GM10847 (cell line): ENCODE results near the gene CNOT2.

Experiments
- POLR2A ChIP-seq: IDR thresholded peaks from 2 replicates; pipeline ENCODE4 v1.6.1; 2011; ENCODE audit not compliant: insufficient read length; ENCODE audit errors: extremely low read depth

The CNOT2 gene

DNA sequence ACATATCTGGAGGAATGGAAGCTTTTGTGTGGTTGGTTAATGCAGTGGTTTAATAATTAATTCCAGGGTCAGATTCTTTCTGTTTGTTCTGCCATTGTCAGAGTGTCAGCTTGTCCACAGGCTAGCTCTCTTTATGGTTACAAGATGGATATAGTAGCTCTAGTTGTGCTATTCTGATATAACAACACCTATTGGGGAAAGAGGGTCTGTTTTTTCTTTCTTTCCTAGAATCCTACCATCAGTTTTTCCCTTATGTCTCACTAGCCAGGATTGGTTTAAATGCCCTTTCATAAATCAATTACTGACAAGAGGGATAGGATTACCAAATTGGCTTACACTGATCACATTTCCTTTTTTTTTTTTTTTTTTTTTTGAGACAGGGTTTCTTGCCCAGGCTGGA is 27.8 kb downstream of the CNOT2 start:
- no peak for TF ChIP-seq POLR2A

DNA sequence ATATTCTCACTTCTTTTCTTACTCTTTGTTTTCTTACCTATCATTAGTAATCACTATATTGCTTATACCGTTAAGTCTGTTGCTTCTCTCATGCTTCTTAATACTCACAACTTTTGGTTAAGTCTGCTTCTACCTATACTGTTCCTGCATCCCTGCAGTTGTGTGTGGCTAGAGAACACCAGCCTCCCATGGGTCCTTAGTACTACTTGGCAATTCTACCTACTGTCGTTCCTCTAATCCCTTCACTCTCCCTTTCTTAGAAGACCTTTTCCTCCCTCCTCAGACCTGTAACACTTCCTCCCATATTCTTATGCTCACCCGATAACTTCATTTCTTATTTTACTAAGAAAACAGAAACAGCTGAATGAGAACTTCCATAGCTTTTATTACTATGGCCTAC is 29.3 kb downstream of the CNOT2 start:
- TF ChIP-seq POLR2A = no peak

DNA sequence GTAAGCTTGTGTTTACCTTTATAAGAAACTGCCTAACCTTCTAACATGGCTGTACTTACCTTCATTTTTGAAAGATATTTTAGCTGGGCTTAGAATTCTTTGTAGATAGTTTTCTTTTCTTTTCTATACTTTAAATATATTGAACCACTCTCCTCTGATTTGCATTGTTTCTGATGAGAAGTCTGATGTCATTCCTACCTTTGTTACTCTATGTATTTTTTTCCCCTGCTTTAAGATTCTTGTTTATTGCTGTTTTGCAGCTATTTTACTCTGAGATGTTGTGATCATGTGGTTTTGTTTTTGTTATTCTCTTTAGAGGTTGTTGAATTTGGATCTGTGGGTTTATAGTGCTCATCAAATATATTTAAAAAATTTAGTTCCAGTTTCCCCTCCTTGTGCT is 31.8 kb downstream of the CNOT2 start:
- TF ChIP-seq POLR2A = no peak

DNA sequence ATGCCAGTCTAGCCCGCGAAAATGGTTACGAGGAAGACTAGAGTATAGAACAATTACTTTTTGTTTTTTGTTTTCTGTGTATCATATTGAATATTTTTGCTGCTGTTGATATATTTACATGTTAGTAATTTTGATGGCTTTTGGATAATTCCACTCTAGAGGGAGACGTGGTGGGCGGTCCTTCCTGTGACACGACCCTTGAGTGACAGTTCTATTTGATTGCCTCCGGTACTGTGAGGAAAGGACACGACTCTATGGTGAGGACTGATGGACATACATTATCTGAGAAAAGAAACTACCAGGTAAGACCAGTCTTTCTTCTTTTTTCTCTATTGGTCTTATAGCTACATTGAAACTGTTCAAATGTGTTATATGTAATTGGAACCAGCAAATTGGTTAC is 34.7 kb downstream of the CNOT2 start:
- no peak for TF ChIP-seq POLR2A

DNA sequence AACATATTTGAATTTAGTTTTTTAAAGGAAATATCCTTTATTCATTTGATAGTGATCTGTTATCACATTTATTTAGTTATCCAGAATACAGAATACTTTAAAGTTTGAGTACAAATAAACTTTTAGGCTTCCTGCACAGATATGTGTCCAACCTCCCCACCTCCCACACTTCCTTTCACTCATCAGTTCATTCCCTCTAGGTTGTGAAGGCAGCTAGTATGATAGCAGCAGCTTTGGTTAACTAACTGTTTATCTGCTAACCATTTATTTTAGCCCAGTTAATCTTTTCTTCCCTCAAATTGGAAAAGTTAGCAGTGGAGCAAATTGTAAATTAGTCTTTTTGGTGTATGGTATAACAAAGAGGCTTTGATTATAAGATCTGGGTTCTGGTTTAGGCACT is 35.7 kb downstream of the CNOT2 start:
- TF ChIP-seq POLR2A = no peak

DNA sequence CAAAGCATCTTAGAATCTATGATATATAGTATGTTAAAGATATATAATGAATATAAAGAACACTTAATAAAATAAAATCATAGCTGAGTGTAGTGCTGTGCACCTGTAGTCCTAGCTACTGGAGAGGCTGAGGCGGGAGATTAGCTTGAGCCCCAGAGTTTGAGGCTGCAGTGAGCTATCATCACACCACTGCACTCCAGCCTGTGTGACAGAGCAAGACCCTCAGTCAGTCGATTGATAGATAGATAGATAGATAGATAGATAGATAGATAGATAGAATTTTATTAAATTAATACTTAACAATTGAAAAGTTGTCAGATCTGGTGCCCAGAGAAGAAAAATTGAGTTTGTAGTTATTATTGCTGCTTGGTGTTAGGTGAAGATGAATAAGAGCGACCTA is 40.0 kb downstream of the CNOT2 start:
- no peak for TF ChIP-seq POLR2A

DNA sequence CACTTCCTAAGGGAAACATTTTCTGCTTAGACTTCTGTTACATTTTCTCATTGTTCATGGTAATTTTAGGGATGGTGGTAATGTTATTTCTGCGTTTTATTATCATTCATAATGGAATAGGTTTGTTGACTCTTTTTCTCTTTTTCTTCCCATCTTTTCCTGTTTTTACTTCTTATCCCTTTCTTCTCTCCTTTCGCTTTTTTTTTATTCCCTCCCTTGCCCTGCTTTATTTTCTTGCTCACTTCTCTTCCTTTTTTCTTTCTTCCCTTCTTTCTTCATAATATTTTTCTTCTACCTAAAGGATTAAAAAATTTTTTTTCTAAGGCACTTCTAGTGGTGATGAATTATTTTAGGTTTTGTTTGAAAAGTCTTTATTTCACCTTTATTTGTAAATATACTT is 45.6 kb downstream of the CNOT2 start:
- no peak for TF ChIP-seq POLR2A

DNA sequence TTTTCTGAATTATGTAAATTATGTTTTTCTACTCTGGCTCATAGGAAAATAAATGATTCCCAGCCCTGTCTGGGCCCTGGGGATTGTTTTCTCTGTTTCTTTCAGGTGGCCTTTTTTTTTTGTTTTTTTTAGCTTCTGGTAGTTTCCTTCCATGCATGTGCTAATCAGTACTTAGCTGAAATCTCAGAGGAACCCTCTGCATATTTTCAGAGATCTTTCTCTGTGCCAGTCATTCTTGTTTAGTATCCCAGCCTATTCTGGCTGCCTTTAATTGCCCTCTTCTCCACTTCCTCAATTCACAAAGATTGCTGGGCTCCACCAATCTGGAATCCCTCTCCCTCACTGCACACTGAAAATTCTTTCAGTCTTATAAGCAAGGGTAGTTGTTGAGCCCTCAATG is 46.9 kb downstream of the CNOT2 start:
- TF ChIP-seq POLR2A = no peak

DNA sequence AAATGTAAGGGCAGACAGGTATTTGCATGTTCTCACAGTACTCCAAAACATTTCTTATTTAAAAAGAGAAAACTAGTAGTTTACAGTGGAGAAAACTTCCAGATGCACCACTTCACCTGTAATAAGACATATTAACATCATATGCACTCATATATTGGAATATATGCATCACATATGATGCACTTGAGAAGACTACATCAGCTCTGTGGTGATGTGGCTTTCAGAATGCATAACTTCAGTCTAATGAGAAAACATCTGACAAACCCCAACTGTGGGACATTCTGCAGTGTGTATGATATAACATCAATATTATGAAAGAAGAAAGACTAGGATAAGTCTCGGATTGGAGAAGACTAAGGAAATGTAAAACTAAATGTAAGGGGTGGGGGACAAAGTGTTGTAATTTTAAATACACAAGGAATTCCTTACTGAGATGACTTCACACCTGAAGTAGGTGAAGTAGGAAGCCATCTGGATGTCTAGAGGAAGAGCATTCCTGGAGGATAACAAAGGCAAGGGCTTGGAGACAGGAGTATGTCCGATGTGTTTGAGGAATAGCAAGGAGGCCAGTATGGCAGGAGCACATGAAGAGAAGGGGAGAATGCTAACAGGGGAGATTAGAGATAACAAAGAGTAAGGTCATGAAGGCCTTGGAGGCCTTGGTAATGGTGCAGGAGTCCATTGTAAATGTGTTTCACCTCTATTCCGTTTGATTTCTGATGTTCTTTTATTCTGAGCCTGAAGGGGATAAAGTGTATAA is 49.0 kb downstream of the CNOT2 start:
- no peak for TF ChIP-seq POLR2A

DNA sequence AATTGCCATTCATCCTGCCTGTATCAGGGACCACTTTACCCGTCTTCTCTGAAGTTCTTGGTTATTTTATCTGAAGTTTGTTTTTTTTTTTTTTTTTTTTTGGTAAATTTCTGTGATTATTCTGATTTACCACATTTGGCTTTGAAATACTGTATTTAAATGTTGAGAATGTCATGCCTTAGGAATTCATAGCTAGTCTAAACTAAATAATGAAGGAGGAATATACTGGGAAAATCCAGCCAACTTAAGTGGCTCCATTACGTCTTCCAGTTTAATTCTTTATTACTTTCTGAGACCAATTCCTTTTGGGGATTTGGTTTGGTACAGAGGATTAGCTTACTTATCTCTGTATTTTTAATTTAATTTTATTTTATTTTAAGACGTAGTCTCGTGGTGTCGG is 62.6 kb downstream of the CNOT2 start:
- no peak for TF ChIP-seq POLR2A

DNA sequence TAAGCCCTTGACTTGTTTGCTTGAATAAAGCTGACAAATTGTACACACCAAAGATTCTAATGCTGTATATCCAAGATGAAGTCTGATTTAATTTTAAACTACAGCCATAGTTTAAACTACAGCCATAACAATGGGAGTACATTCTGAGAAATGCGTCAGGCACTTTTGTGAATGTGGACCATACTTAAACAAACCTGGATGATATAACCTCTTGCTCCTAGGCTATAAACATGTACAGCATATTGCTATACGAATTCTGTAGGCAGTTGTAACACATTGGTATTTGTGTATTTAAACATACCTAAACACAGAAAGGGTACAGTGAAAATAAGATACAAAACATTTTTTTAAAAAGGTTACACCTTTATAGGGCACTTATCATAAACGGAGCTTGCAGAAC is 63.4 kb downstream of the CNOT2 start:
- TF ChIP-seq POLR2A = no peak

DNA sequence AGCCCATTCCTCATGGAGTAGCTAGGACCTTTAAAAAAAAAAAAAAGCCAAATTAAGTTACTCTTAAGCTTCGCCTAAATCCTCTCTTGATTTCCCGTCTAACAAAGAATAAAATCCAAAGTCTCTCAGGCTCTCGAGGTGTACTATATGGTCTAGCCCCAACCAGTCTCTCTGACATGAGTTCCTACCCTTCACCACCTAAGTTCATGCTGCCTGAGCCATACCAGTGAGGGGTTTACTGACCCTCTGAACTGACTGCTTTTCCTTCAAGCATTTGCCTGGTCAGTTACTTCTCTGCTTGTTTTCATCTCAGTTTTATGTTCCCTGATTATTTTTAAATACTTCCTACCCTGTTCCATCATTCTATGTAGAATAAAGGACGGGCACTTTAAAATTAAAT is 64.6 kb downstream of the CNOT2 start:
- TF ChIP-seq POLR2A = no peak

DNA sequence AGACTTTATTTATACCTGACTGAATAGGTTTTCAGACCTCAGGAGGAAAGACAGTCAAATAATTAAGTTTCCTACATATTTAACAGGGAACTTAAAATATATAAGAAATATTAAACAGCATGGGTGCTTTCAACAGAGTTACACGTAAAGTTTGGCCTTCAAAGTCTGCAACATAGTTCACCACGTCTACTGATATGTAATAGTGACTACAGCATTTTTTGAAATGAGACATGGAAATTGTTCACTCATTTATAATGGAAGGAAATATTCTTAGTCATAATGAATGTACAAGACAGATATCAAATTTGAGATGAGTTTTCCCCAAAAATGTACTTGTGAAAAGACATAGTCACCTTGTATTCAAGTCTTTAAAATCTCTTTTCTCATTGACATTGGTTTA is 66.1 kb downstream of the CNOT2 start:
- TF ChIP-seq POLR2A = no peak

DNA sequence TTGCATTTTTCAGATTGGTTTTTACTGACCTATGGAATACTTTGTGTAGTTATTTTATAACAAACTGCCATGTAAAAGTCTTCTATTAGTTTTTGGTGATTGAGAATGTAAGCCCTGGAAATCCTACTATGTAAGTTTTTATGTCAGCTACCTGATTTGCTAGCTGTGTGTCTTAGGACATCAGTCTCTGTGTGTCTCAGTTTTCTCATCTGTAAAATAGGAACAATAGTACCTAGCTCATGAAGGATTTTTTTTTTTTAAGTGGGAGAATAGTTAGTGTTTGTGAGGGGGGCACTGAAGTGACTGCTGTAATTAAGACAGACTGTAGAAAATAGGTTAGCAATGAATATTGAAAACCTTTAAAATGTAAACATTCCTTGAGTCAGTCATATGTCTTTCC is 70.9 kb downstream of the CNOT2 start:
- no peak for TF ChIP-seq POLR2A

DNA sequence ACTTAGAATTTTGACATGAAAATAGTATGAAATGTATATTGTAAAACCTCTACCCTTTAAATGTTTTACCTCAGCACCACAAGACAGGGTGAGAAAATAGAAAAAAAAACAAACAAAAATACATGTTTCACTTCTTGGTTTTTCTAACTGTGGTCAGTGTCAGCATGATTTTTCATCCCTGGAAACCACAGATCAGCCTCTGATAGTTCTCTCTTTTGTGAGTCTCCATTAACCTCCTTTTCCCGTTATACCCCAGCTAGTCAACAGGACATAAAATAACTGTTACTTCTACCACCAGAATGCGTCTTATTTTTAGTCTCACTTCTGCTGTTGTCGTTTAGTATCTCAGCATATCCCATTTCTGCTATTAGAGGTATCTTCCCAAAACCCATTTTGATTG is 74.5 kb downstream of the CNOT2 start:
- TF ChIP-seq POLR2A = no peak

DNA sequence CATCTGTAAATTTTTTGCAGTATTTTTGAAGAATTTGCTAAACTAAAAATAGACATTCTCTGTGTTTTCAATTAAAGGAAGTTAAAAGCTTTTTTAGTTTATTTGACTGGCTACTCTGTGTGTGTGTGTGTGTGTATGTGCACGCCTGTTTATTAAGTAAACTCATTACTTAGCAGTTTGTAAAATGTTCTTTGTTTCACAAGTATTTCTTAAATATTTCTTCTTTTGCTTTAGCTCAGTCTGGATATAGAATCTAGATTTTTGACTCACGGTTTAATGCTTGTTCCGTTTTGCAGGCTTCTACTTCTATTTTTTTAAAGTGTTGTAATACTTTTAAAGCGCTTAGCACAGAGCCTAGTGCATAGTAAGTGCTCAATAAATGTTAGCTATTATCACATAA is 76.4 kb downstream of the CNOT2 start:
- TF ChIP-seq POLR2A = no peak

DNA sequence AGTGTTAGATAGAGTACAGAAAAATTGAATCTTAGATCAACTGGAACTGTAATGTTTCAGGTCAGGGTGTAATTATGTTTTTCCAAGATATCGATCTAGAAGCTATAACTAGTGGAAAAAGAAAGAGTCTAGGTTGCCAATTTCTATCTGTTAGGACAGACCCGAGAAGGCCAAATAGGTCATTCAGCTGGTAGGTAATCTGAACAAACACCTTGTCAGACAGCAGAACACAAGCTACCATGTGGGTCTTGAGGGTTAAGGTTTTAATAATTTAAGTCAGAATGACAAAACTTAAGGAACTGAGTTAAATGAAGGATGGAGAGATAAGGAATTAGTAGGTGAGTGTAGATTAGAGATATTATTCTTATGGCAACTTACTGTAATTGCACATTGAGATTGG is 78.0 kb downstream of the CNOT2 start:
- no peak for TF ChIP-seq POLR2A
